ENCODE results near the gene KCNJ12.

DNA sequence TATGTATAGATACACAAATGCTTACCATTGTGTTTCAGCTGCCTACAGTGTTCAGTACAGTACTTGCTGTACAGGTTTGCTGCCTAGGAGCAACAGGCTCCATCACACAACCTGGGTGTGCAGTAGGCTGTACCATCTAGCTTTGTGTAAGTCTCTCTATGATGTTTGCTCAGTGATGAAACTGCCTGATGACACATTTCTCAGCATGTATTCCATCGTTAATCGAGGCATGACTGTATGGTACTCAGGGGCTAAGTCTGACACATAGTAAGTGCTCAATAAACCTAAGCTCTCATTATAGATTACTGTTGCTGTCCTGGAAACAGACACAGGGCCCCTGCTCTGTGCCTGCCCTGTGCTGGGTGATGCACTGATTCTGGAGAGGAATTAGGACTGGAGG, 18.1 kb downstream of the KCNJ12 start:
- TF ChIP-seq CTCF (IDR thresholded peaks at IDR 0.05) (no peak), POLR2A (IDR thresholded peaks at IDR 0.05) (no peak)
